K562 (cell line): Measurements from ENCODE around the gene PYGO2. TPM values are rescaled to one million over a fixed set of nuclear protein-coding genes. Genes with fewer than 3 reads are reported as not detected.
A peak's percentile ranks its signal among the peaks of the same experiment; 100 is the strongest.

Experiments
- ATAC-seq: fragments of 200-7000 bp; cut with Tn5 transposase; 3 replicates; pipeline ENCODE4 v1.9.1; 2020; ENCODE audit warnings: moderate library complexity
- BruUV-seq: library from RNA; stranded (reverse); fragments of 400-500 nt; replicated peaks from 2 replicates; lab custom pipeline; 2021; lab: Mats Ljungman, UMichigan
- CTCF ChIA-PET: fragments of 300-600 bp; formaldehyde crosslinking; extraction: SDS; loops from one replicate; lab custom pipeline; 2021; ENCODE audit warnings: low intra/inter-chr PET ratio; lab: Yijun Ruan, JAX
- POLR2A ChIA-PET: fragments of 300-600, 350-650 bp; sonication (Branson Sonifier 250); formaldehyde crosslinking; extraction: SDS; loops from one replicate; lab custom pipeline; 2021; ENCODE audit warnings: antibody characterized with exemption, inconsistent platforms; lab: Yijun Ruan, JAX
- DNase-seq, 4 experiments: peaks; one replicate each; pipeline versions ENCODE4 v3.0.0 to v3.0.0-alpha.2; 2011 to 2018; ENCODE audit warnings: low spot score in 3 of 4, mixed read lengths in 3 of 4; ENCODE audit errors: extremely low read depth in 1 of 4
- FAIRE-seq: peaks from 2 replicates; lab custom pipeline; 2011; peaks lifted over from hg19 to GRCh38; lab: Jason Lieb, UNC
- H2AFZ ChIP-seq: 2 replicates; pipeline ENCODE4 v1.6.0; 2011; ENCODE audit warnings: low read depth, low read length, control low read depth, inconsistent platforms
- H3K27ac ChIP-seq: fragments of 200-600 bp; 3 replicates; pipeline ENCODE4 v1.8.0; 2011; ENCODE audit warnings: low read depth, mild to moderate bottlenecking, control low read depth, inconsistent platforms, low read length, moderate library complexity, mixed read lengths; ENCODE audit errors: extremely low read depth
- H3K27me3 ChIP-seq, 2 experiments: fragments of 300-600 bp in 1 of 2; 2 replicates in 1 of 2; 3 replicates in 1 of 2; pipeline versions ENCODE4 v1.6.0 to v1.8.0; 2011; ENCODE audit warnings: inconsistent platforms in 2 of 2, low read length in 2 of 2, mild to moderate bottlenecking in 1 of 2, mixed read lengths in 1 of 2, moderate library complexity in 1 of 2; ENCODE audit not compliant: control insufficient read depth in 2 of 2, insufficient read depth in 2 of 2
- H3K36me3 ChIP-seq: fragments of 300-600 bp; 3 replicates; pipeline ENCODE4 v1.8.0; 2011; ENCODE audit warnings: mild to moderate bottlenecking, low read length, inconsistent platforms; ENCODE audit not compliant: control insufficient read depth, insufficient read depth
- H3K4me1 ChIP-seq, 2 experiments: fragments of 200-600 bp in 1 of 2; replicated peaks in 1 of 2; 2 replicates in 1 of 2; 3 replicates in 1 of 2; pipeline versions ENCODE4 v1.5.1 to v1.8.0; 2011; ENCODE audit warnings: inconsistent platforms in 2 of 2, low read length in 2 of 2, mild to moderate bottlenecking in 1 of 2, mixed read lengths in 1 of 2, moderate library complexity in 1 of 2; ENCODE audit not compliant: control insufficient read depth in 2 of 2, insufficient read depth in 2 of 2
- H3K4me2 ChIP-seq: 2 replicates; pipeline ENCODE4 v1.6.1; 2011; ENCODE audit warnings: low read length, control low read depth, inconsistent platforms, mixed read lengths; ENCODE audit not compliant: insufficient read depth
- H3K4me3 ChIP-seq: fragments of 200-600 bp; sonication (generic), shearing (Covaris generic); 2 replicates; pipeline ENCODE4 v1.5.1; 2016; ENCODE audit warnings: control low read depth, inconsistent platforms
- H3K79me2 ChIP-seq: fragments of 200-600 bp; 3 replicates; pipeline ENCODE4 v1.8.0; 2011; ENCODE audit warnings: low read length, inconsistent platforms; ENCODE audit not compliant: control insufficient read depth, insufficient read depth
- H3K9ac ChIP-seq, 2 experiments: 2 replicates each; pipeline versions ENCODE4 v1.6.0 to v1.6.1; 2011; ENCODE audit warnings: low read depth in 2 of 2, low read length in 2 of 2, control low read depth in 1 of 2, inconsistent platforms in 1 of 2, mild to moderate bottlenecking in 1 of 2, mixed read lengths in 1 of 2; ENCODE audit not compliant: insufficient read depth in 1 of 2
- H3K9me1 ChIP-seq: one replicate; pipeline ENCODE4 v1.6.0; 2011; ENCODE audit warnings: inconsistent platforms, mild to moderate bottlenecking, low read length, moderate library complexity; ENCODE audit not compliant: control insufficient read depth, insufficient read depth
- H3K9me3 ChIP-seq: replicated peaks from 2 replicates; pipeline ENCODE4 v1.5.1; 2011; ENCODE audit warnings: low read depth, low read length, inconsistent platforms; ENCODE audit not compliant: control insufficient read depth, insufficient read depth
- H4K20me1 ChIP-seq: replicated peaks from 2 replicates; pipeline ENCODE4 v1.6.1; 2011; ENCODE audit warnings: low read length, inconsistent platforms, mixed read lengths; ENCODE audit not compliant: control insufficient read depth, insufficient read depth
- CBX2 ChIP-seq: fragments of 200-600 bp; sonication (generic); IDR thresholded peaks from one replicate; pipeline ENCODE4 v1.6.1; 2012; ENCODE audit warnings: mild to moderate bottlenecking, low read length, inconsistent platforms; ENCODE audit not compliant: insufficient read depth, poor library complexity, severe bottlenecking
- DPF2 ChIP-seq: fragments of 450-650 bp; IDR thresholded peaks from 2 replicates; pipeline ENCODE4 v1.6.1; 2016
- KAT8 ChIP-seq: fragments of 450-650 bp; IDR thresholded peaks from 2 replicates; pipeline ENCODE4 v1.6.1; 2016; ENCODE audit warnings: low read depth, mild to moderate bottlenecking
- L3MBTL2 ChIP-seq: fragments of 450-650 bp; IDR thresholded peaks from 2 replicates; pipeline ENCODE4 v1.6.1; 2016; ENCODE audit warnings: mild to moderate bottlenecking, moderate library complexity
- NCOA4 ChIP-seq: fragments of 450-650 bp; IDR thresholded peaks from 2 replicates; pipeline ENCODE4 v1.6.1; 2018; ENCODE audit warnings: mild to moderate bottlenecking; ENCODE audit not compliant: partially characterized antibody
- NR4A1 ChIP-seq, 2 experiments: fragments of 250-450 bp in 1 of 2; fragments of 450-650 bp in 1 of 2; sonication (Bioruptor Pico) in 1 of 2; IDR thresholded peaks; 2 replicates each; pipeline versions ENCODE4 v1.4.0 to v1.6.1; 2016 to 2020; ENCODE audit warnings: mild to moderate bottlenecking in 2 of 2, missing compliant biosample characterization in 1 of 2, missing genetic modification characterization in 1 of 2, moderate library complexity in 1 of 2
- PHF8 ChIP-seq: fragments of 200-600 bp; sonication (generic); IDR thresholded peaks from 2 replicates; pipeline ENCODE4 v1.6.1; 2012; ENCODE audit warnings: mixed run types, mild to moderate bottlenecking, inconsistent platforms, low read length, moderate library complexity, borderline replicate concordance
- PTTG1 ChIP-seq: fragments of 450-650 bp; IDR thresholded peaks from 2 replicates; pipeline ENCODE4 v1.6.1; 2016; ENCODE audit warnings: low read depth, mild to moderate bottlenecking, missing genetic modification characterization, missing compliant biosample characterization
- SNAPC5 ChIP-seq: fragments of 250-450 bp; sonication (Bioruptor Pico); IDR thresholded peaks from 2 replicates; pipeline ENCODE4 v1.8.0; 2021; ENCODE audit warnings: moderate library complexity, mild to moderate bottlenecking, inconsistent platforms
- SNRNP70 ChIP-seq: fragments of 200-400 bp; formaldehyde crosslinking; optimal IDR thresholded peaks from 2 replicates; pipeline ENCODE3; 2017; ENCODE audit warnings: low read depth, low read length
- ZBTB26 ChIP-seq: fragments of 450-650 bp; formaldehyde crosslinking; IDR thresholded peaks from 2 replicates; pipeline ENCODE4 v1.4.0; 2022; ENCODE audit warnings: missing genetic modification characterization
- WGBS: fragments of 100-300 bp; shearing (Covaris generic); methylation state at CpG from one replicate; pipeline ENCODE4 v1.1.6; 2016; ENCODE audit warnings: low coverage, mixed read lengths; ENCODE audit not compliant: insufficient coverage; ENCODE audit errors: missing lambda C conversion rate; 5-methylcytosine and 5-hydroxymethylcytosine counted together
- in situ Hi-C: fragments of 300-500 bp; cut with MboI; formaldehyde crosslinking; loops from 4 replicates; pipeline ENCODE4 v1.15.0; 2018; ENCODE audit warnings: inconsistent platforms, mixed read lengths
- intact Hi-C: fragments of 100-400 bp; cut with micrococcal nuclease; formaldehyde crosslinking; loops from 2 replicates; pipeline ENCODE4 v1.14.2; 2022
- polyA plus RNA-seq, 8 experiments: library from polyadenylated mRNA; depleted of rRNA in 4 of 8; stranded (reverse) in 5 of 8; unstranded in 3 of 8; fragments of >200 nt; fragmentation: Nextera tagmentation in 2 of 8; fragmentation: Illumina TruSeq in 1 of 8; extraction: Ambion mirVana in 2 of 8; extraction: Trizol in 1 of 8; gene quantifications; 2 replicates each; pipeline versions ENCODE4 v1.2.1 to v1.2.3, GENCODE V29; 2011 to 2014; ENCODE audit warnings: inconsistent platforms in 1 of 8, missing spikeins in 1 of 8
- total RNA-seq, 7 experiments: library from RNA; depleted of rRNA in 6 of 7; stranded (reverse); fragments of >200 nt in 6 of 7; fragmentation: Illumina TruSeq in 2 of 7; extraction: Trizol in 2 of 7; gene quantifications; 2 replicates each; pipeline versions ENCODE4 v1.2.1 to v1.2.3, GENCODE V29; 2011 to 2021; ENCODE audit warnings: low replicate concordance in 1 of 7
- TF ChIP-seq, protein P1 (sequence below): fragments of 200-800 bp; sonication (Bioruptor generic); IDR thresholded peaks from 2 replicates; pipeline ENCODE4 v1.6.1; 2017; ENCODE audit warnings: missing genetic modification characterization, missing compliant biosample characterization
- TF ChIP-seq, protein P2 (sequence below): fragments of 450-650 bp; formaldehyde crosslinking; IDR thresholded peaks from 2 replicates; pipeline ENCODE4 v1.4.0; 2020; ENCODE audit warnings: mild to moderate bottlenecking, mixed read lengths
- TF ChIP-seq, protein P3 (sequence below): IDR thresholded peaks from 2 replicates; pipeline ENCODE4 v1.6.1; 2011; ENCODE audit not compliant: insufficient read length; ENCODE audit errors: extremely low read depth

PYGO2 gene
- total and polyA plus RNA-seq, 9 of the 15 experiments (the other 6 are each of a cell fraction or from before 2014, with no cell fraction given) = 8.3 to 36.2 (median 18.2) TPM

- in situ Hi-C loops = loop anchor here (5.0 kb wide), 1 partner anchor 106 kb away; the partner anchor contains the start of gene EFNA4
- peaks cover 20% of the 10 kb centered on the region for H3K79me2 ChIP-seq
- H3K27me3 ChIP-seq = no peaks in the 10 kb centered on the region
- ChIA-PET POLR2A (interaction anchor here (0.6 to 4.8 kb wide), 21 partner anchors 9 to 445 kb away, joined by 3 to 20 read pairs (median 3); partner anchors contain the start of genes CKS1B, FLAD1, LENEP and PMVK), CTCF (interaction anchor here (0.7 to 2.4 kb wide), 4 partner anchors 39 to 62 kb away, joined by 3 to 11 read pairs (median 4); no protein-coding TSS in a partner anchor)
- no peaks in the 10 kb centered on the region for H3K9me3 ChIP-seq
- peak; percentile 88 for ATAC-seq
- peak; percentile 85 to 97 (median 89) for DNase-seq
- no peaks in the 10 kb centered on the region for H3K9me1 ChIP-seq
- H3K27ac ChIP-seq = peak within 1 kb of the TSS; percentile 63
- peak within 1 kb of the TSS; percentile 90 for H3K4me2 ChIP-seq
- H3K4me1 ChIP-seq = peaks cover 31 to 47% of the 10 kb centered on the region in 2 experiments
- BruUV-seq = no TSS peak
- H2AFZ ChIP-seq = peak within 1 kb of the TSS; percentile 91
- whole genome bisulfite sequencing = 2% methylated on average over 18 of the region's 18 CpGs
- FAIRE-seq = peak; percentile 99
- H4K20me1 ChIP-seq = no peaks in the 10 kb centered on the region
- peak within 1 kb of the TSS; percentile 50 for H3K4me3 ChIP-seq
- H3K9ac ChIP-seq = peak within 1 kb of the TSS; percentile 62 to 85
- intact Hi-C loops = loop anchor here (2.0 kb wide), 1 partner anchor 39 kb away; no protein-coding TSS in a partner anchor
- H3K36me3 ChIP-seq = peaks cover 22% of the 10 kb centered on the region; the same call in 2 of the 3 replicates
- TF ChIP-seq, protein P1, sequence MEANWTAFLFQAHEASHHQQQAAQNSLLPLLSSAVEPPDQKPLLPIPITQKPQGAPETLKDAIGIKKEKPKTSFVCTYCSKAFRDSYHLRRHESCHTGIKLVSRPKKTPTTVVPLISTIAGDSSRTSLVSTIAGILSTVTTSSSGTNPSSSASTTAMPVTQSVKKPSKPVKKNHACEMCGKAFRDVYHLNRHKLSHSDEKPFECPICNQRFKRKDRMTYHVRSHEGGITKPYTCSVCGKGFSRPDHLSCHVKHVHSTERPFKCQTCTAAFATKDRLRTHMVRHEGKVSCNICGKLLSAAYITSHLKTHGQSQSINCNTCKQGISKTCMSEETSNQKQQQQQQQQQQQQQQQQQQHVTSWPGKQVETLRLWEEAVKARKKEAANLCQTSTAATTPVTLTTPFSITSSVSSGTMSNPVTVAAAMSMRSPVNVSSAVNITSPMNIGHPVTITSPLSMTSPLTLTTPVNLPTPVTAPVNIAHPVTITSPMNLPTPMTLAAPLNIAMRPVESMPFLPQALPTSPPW (CRISPR knock-in tag) = no peak
- TF ChIP-seq, protein P2, sequence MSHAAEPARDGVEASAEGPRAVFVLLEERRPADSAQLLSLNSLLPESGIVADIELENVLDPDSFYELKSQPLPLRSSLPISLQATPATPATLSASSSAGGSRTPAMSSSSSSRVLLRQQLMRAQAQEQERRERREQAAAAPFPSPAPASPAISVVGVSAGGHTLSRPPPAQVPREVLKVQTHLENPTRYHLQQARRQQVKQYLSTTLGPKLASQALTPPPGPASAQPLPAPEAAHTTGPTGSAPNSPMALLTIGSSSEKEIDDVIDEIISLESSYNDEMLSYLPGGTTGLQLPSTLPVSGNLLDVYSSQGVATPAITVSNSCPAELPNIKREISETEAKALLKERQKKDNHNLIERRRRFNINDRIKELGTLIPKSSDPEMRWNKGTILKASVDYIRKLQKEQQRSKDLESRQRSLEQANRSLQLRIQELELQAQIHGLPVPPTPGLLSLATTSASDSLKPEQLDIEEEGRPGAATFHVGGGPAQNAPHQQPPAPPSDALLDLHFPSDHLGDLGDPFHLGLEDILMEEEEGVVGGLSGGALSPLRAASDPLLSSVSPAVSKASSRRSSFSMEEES (CRISPR knock-in tag) = peak; percentile 98
- TF ChIP-seq CBX2 (no peak), SNAPC5 (no peak), NR4A1 (CRISPR knock-in tag; IDR thresholded peaks at IDR 0.05) (0 out of 2 replicates have a peak, but pooled peaks have one; percentile 37), NR4A1 (tag; IDR thresholded peaks at IDR 0.05) (no peak), L3MBTL2 (0 out of 2 replicates have a peak, but pooled peaks have one; percentile 40), ZBTB26 (CRISPR knock-in tag) (0 out of 2 replicates have a peak, but pooled peaks have one; percentile 2), PTTG1 (tag) (no peak), SNRNP70 (no peak), KAT8 (no peak), PHF8 (peak; percentile 42; the same call in 1 of the 2 replicates), DPF2 (no peak), NCOA4 (no peak)
- TF ChIP-seq, protein P3, sequence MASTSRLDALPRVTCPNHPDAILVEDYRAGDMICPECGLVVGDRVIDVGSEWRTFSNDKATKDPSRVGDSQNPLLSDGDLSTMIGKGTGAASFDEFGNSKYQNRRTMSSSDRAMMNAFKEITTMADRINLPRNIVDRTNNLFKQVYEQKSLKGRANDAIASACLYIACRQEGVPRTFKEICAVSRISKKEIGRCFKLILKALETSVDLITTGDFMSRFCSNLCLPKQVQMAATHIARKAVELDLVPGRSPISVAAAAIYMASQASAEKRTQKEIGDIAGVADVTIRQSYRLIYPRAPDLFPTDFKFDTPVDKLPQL = no peak
Measured at GRCh38 chr1:154955718-154956543, 5.7 kb downstream of the PYGO2 start, which contains the start of gene PBXIP1. TSS of gene PBXIP1 (minus strand) at chr1:154956099. CDS start at chr1:154953721, 2,378 bp downstream.
